ENCODE results near the gene CDK19. TPM values are rescaled to one million over a fixed set of nuclear protein-coding genes. Genes with fewer than 3 reads are reported as not detected.

The CDK19 gene
- total and polyA plus RNA-seq, 2 of the 13 experiments (the other 11 are each of a cell fraction or from before 2014, with no cell fraction given): 13.4 to 27.0 TPM

- no peak for TF ChIP-seq AKNA (CRISPR knock-in tag; IDR thresholded peaks at IDR 0.05; ENCODE audit: borderline replicate concordance)
- TF ChIP-seq RERE (CRISPR knock-in tag; IDR thresholded peaks at IDR 0.05; ENCODE audit: low read depth): no peak
- peak; percentile 65; the same call in 1 of the 2 replicates for TF ChIP-seq BRD4 (CRISPR knock-in tag; IDR thresholded peaks at IDR 0.05)
- no peak for TF ChIP-seq GRHL1 (CRISPR knock-in tag; conservative IDR thresholded peaks at IDR 0.05)
- TF ChIP-seq MAX (IDR thresholded peaks at IDR 0.05): no peak
- no peak for TF ChIP-seq ZNF644 (CRISPR knock-in tag; IDR thresholded peaks at IDR 0.05; ENCODE audit: low read depth)
- TF ChIP-seq FOSL1 (CRISPR knock-in tag; IDR thresholded peaks at IDR 0.05; ENCODE audit: borderline replicate concordance): no peak
- TF ChIP-seq ZNF317 (CRISPR knock-in tag; IDR thresholded peaks at IDR 0.05): no peak
- no peak for TF ChIP-seq ZBTB4 (CRISPR knock-in tag; IDR thresholded peaks at IDR 0.05; ENCODE audit: borderline replicate concordance)
- TF ChIP-seq MEIS2 (CRISPR knock-in tag; IDR thresholded peaks at IDR 0.05): no peak
- TF ChIP-seq ZNF10 (CRISPR knock-in tag; IDR thresholded peaks at IDR 0.05; ENCODE audit: borderline replicate concordance, low read depth): no peak
- peak; percentile 15; the same call in 1 of the 2 replicates for TF ChIP-seq SALL1 (CRISPR knock-in tag; IDR thresholded peaks at IDR 0.05)
- TF ChIP-seq ZNF282 (IDR thresholded peaks at IDR 0.05; ENCODE audit: partially characterized antibody): no peak
These were observed 247.1 kb downstream of the CDK19 start (continued) for GRCh38 chr6:110567957-110568696.

Measured in HepG2 (cell line).